GM12878 (cell line): ENCODE data around the gene FOLR2.

ENCODE experiments used
- CEBPB ChIP-seq, 2 experiments: fragments of 150-350 bp in 1 of 2; IDR thresholded peaks; 2 replicates each; pipeline ENCODE4 v1.6.1; 2012 to 2014; ENCODE audit warnings: low read depth in 2 of 2, low read length in 2 of 2, borderline replicate concordance in 1 of 2, inconsistent platforms in 1 of 2
- CTCF ChIP-seq, 3 experiments: IDR thresholded peaks in 2 of 3; conservative IDR thresholded peaks in 1 of 3; 2 replicates each; pipeline ENCODE4 v1.5.1; 2011; ENCODE audit warnings: low read depth in 3 of 3, low read length in 3 of 3, mild to moderate bottlenecking in 3 of 3, control low read depth in 2 of 3, moderate library complexity in 2 of 3, inconsistent platforms in 1 of 3, mixed read lengths in 1 of 3; ENCODE audit not compliant: control insufficient read depth in 2 of 3, insufficient read depth in 1 of 3; ENCODE audit errors: extremely low read depth in 1 of 3
- ETV6 ChIP-seq, 2 experiments: fragments of 450-650 bp in 1 of 2; IDR thresholded peaks in 1 of 2; conservative IDR thresholded peaks in 1 of 2; 2 replicates each; pipeline ENCODE4 v1.6.1; 2014; ENCODE audit warnings: antibody characterized with exemption in 1 of 2, borderline replicate concordance in 1 of 2, low read depth in 1 of 2, mild to moderate bottlenecking in 1 of 2, moderate library complexity in 1 of 2
- MTA2 ChIP-seq: fragments of 450-650 bp; IDR thresholded peaks from 2 replicates; pipeline ENCODE4 v1.6.1; 2016; ENCODE audit warnings: low read depth, mild to moderate bottlenecking, moderate library complexity
- POLR2A ChIP-seq: IDR thresholded peaks from 2 replicates; pipeline ENCODE4 v1.6.1; 2011; ENCODE audit warnings: low read depth, mild to moderate bottlenecking, low read length
- REST ChIP-seq: IDR thresholded peaks from 2 replicates; pipeline ENCODE4 v1.6.1; 2012; ENCODE audit warnings: mild to moderate bottlenecking, low read depth, low read length
- SMAD1 ChIP-seq: fragments of 450-650 bp; IDR thresholded peaks from 2 replicates; pipeline ENCODE4 v1.6.1; 2018; ENCODE audit warnings: mild to moderate bottlenecking, low read depth; ENCODE audit not compliant: partially characterized antibody
- TCF7 ChIP-seq: IDR thresholded peaks from 2 replicates; pipeline ENCODE4 v1.6.1; 2014; ENCODE audit warnings: antibody characterized with exemption, borderline replicate concordance
- ZNF384 ChIP-seq: IDR thresholded peaks from 2 replicates; pipeline ENCODE4 v1.6.1; 2012; ENCODE audit warnings: low read depth, mild to moderate bottlenecking, low read length, improper control_type of control experiment, borderline replicate concordance
- ZNF622 ChIP-seq: fragments of 450-650 bp; IDR thresholded peaks from 2 replicates; pipeline ENCODE4 v1.6.1; 2017; ENCODE audit warnings: mild to moderate bottlenecking, inconsistent platforms

GRCh38 chr11:72203163-72203562 lies 13.4 kb upstream of the FOLR2 start:
- TF ChIP-seq ZNF384: no peak
- TF ChIP-seq CTCF (IDR thresholded peaks at IDR 0.05 in 2 of 3, conservative IDR thresholded peaks at IDR 0.05 in 1 of 3; ENCODE audit: control insufficient read depth in 2 of 3, extremely low read depth in 1 of 3, insufficient read depth in 1 of 3, low read depth in 3 of 3, low read length in 3 of 3): no peak
- TF ChIP-seq ZNF622: no peak
- no peak for TF ChIP-seq CEBPB (IDR thresholded peaks at IDR 0.05; ENCODE audit: borderline replicate concordance in 1 of 2, low read depth in 2 of 2, low read length in 2 of 2)
- TF ChIP-seq POLR2A: no peak
- TF ChIP-seq TCF7: no peak
- no peak for TF ChIP-seq SMAD1
- TF ChIP-seq ETV6 (conservative IDR thresholded peaks at IDR 0.05 in 1 of 2, IDR thresholded peaks at IDR 0.05 in 1 of 2; ENCODE audit: borderline replicate concordance in 1 of 2, low read depth in 1 of 2): no peak
- TF ChIP-seq REST: no peak
- no peak for TF ChIP-seq MTA2
